Right lobe of liver (tissue), 6 donors: ENCODE measurements around the gene WDR75. TPM values are rescaled to one million over a fixed set of nuclear protein-coding genes. Genes with fewer than 3 reads are reported as not detected.

Source experiments
- ATAC-seq, 4 donors: fragments of 200-7000 bp; cut with Tn5 transposase; one replicate each; pipeline ENCODE4 v1.9.1; 2020; ENCODE audit warnings: mild to moderate bottlenecking in 4 of 4, moderate library complexity in 4 of 4
- DNase-seq, 3 donors: peaks; one replicate each; pipeline ENCODE4 v3.0.0-alpha.2; 2020
- H3K27ac ChIP-seq, 3 donors: fragments of 200-600 bp; one replicate each; pipeline ENCODE4 v1.8.0; 2022
- H3K27me3 ChIP-seq, 2 donors: fragments of 200-600 bp; one replicate each; pipeline ENCODE4 v1.8.0; 2022
- H3K36me3 ChIP-seq, 4 donors: fragments of 200-600 bp; sonication (generic) in 1 of 4; one replicate each; pipeline versions ENCODE4 v1.5.1 to v1.8.0; 2017 to 2022; ENCODE audit warnings: control low read depth in 1 of 4
- H3K4me1 ChIP-seq, 4 donors: fragments of 200-600 bp; sonication (generic) in 1 of 4; one replicate each; pipeline versions ENCODE4 v1.5.1 to v1.8.0; 2017 to 2022; ENCODE audit warnings: control low read depth in 1 of 4
- H3K4me3 ChIP-seq, 3 donors: fragments of 200-600 bp; one replicate each; pipeline ENCODE4 v1.8.0; 2022
- H3K9me3 ChIP-seq, 4 donors: fragments of 200-600 bp; sonication (generic) in 1 of 4; one replicate each; pipeline versions ENCODE4 v1.5.1 to v1.8.0; 2017 to 2022; ENCODE audit warnings: control low read depth in 1 of 4
- POLR2A ChIP-seq: fragments of 450-650 bp; IDR thresholded peaks from one replicate; pipeline ENCODE4 v1.6.1; 2017; ENCODE audit warnings: antibody characterized with exemption, mild to moderate bottlenecking
- WGBS: methylation state at CpG from one replicate; pipeline ENCODE4 v1.1.6; 2018; ENCODE audit warnings: low coverage, low lambda C conversion rate; ENCODE audit not compliant: insufficient coverage; ENCODE audit errors: missing lambda C conversion rate; 5-methylcytosine and 5-hydroxymethylcytosine counted together
- intact Hi-C, 2 donors: fragments of 100-400 bp; cut with DNase I; formaldehyde crosslinking; loops; one replicate each; pipeline versions ENCODE4 v1.11.2 to v1.14.1; 2022
- total RNA-seq, 6 experiments: library from RNA; depleted of rRNA in 2 of 6; stranded (reverse); fragments of >200 nt in 2 of 6; fragmentation: NEBNext Ultra II Directional in 3 of 6; extraction: Animal tissue kit (Norgen Biotek cat#: 25700) in 3 of 6; gene quantifications; one replicate each; pipeline versions ENCODE4 v1.1.0 to v1.2.4, GENCODE V29; 2016 to 2023
- TF ChIP-seq, protein P1 (sequence below), 4 donors: fragments of 200-600 bp in 3 of 4; fragments of 450-650 bp in 1 of 4; IDR thresholded peaks; one replicate each; pipeline versions ENCODE4 v1.5.1 to v1.8.0; 2016 to 2022; ENCODE audit warnings: antibody characterized with exemption in 4 of 4, mild to moderate bottlenecking in 2 of 4
- donor health status: DM: no; HTN: yes; CAD: no.
- donor health status: DM: no; HTN: no; CAD: no.
- donor health status: DM: no; HTN: no; CAD: no.
- donor health status: DM: no; HTN: yes; CAD: no.
- donor health status: DM: no; HTN: yes; CAD: no.

The WDR75 gene
- total RNA-seq, 6 experiments from 2014 or later = 7.5 to 19.5 (median 11.8) TPM

DNA sequence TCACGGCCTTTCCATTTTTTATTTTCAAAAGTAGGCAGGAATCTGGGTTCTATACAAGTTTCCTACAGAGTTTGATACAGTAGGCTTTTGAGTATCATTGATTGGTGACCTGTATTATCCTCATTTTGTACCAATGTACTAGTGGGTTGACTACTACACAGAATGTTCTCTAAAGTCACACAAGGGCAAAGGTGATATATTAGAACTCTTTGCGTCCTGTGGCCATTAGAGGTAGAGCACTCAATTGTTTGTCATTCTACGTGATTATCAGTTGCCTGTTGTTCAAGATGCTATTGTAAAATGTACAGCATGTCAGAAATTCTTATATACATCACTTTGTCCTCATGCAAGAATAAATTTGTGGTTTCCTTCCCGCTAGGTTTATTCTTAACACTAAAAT, 24.8 kb downstream of the WDR75 start:
- DNase-seq (no peak), ATAC-seq (peak; percentile 22 to 68 (median 42))
- TF ChIP-seq, protein P1, sequence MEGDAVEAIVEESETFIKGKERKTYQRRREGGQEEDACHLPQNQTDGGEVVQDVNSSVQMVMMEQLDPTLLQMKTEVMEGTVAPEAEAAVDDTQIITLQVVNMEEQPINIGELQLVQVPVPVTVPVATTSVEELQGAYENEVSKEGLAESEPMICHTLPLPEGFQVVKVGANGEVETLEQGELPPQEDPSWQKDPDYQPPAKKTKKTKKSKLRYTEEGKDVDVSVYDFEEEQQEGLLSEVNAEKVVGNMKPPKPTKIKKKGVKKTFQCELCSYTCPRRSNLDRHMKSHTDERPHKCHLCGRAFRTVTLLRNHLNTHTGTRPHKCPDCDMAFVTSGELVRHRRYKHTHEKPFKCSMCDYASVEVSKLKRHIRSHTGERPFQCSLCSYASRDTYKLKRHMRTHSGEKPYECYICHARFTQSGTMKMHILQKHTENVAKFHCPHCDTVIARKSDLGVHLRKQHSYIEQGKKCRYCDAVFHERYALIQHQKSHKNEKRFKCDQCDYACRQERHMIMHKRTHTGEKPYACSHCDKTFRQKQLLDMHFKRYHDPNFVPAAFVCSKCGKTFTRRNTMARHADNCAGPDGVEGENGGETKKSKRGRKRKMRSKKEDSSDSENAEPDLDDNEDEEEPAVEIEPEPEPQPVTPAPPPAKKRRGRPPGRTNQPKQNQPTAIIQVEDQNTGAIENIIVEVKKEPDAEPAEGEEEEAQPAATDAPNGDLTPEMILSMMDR (IDR thresholded peaks at IDR 0.05) = no peak
- TF ChIP-seq POLR2A = no peak
- peaks cover 0 to 41% (median 23%) of the 10 kb centered on the region in 4 donors for H3K36me3 ChIP-seq
- H3K4me1 ChIP-seq = peaks cover 0 to 39% (median 13%) of the 10 kb centered on the region in 4 donors
- no peaks in the 10 kb centered on the region for H3K9me3 ChIP-seq
- no peak overlapping the region for H3K27ac ChIP-seq
- 38% methylated on average over 4 of the region's 4 CpGs for WGBS
- H3K4me3 ChIP-seq = no peak overlapping the region
- H3K27me3 ChIP-seq = no peaks in the 10 kb centered on the region
- intact Hi-C loops = no loop called here

- intact Hi-C loops = no loop called here
- peaks cover 0 to 41% (median 23%) of the 10 kb centered on the region in 4 donors for H3K36me3 ChIP-seq
- DNase-seq = no peak
These were observed 25.4 kb downstream of the WDR75 start for GRCh38 chr2:189466656-189467055.

DNA sequence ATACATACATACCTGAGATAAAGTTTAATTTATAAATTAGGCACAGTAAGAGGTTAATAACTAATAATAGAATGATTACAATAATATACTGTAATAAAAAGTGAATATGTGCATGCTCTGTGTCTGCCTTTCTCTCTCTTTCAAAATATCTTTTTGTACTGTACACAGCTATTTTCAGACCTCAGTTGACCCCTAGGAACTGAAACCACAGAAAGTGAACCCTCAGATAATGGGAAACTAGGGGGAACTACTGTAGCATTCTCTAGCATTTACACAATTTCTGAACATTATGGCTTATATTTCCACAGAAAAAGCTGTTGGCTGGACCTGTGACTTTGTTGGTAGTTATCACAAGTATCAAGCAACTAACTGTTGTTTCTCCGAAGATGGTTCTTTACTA, 25.9 kb downstream of the WDR75 start:
- no peak for TF ChIP-seq POLR2A
- TF ChIP-seq, protein P1 (IDR thresholded peaks at IDR 0.05) = no peak
- Histone ChIP-seq H3K9me3 (no peaks in the 10 kb centered on the region), H3K36me3 (peaks cover 0 to 40% (median 23%) of the 10 kb centered on the region in 4 donors), H3K4me1 (peaks cover 0 to 43% (median 13%) of the 10 kb centered on the region in 4 donors), H3K27me3 (no peaks in the 10 kb centered on the region), H3K4me3 (no peak overlapping the region), H3K27ac (peak overlapping the region in 2 of 3 donors; percentile 19 to 54)
- DNase-seq (no peak), ATAC-seq (peak; percentile 39 to 56 (median 49))
- intact Hi-C loops = no loop called here
- 40% methylated on average over 1 of the region's 1 CpG for WGBS

More at GRCh38 chr2:189466656-189467055, 25.4 kb downstream of the WDR75 start:
- no peaks in the 10 kb centered on the region for H3K9me3 ChIP-seq
- no peak overlapping the region for H3K4me3 ChIP-seq
- no peaks in the 10 kb centered on the region for H3K27me3 ChIP-seq
- no peak for TF ChIP-seq POLR2A
- TF ChIP-seq, protein P1 (IDR thresholded peaks at IDR 0.05) = peak; percentile 60 to 71 (median 67)
- H3K4me1 ChIP-seq = peaks cover 0 to 43% (median 13%) of the 10 kb centered on the region in 4 donors
- no peak overlapping the region for H3K27ac ChIP-seq
- ATAC-seq = peak; percentile 79 to 84 (median 82)

- ATAC-seq (peak; percentile 71 to 84 (median 72)), DNase-seq (peak in 1 of 3 donors; percentile 50)
- Histone ChIP-seq H3K4me3 (no peak overlapping the region), H3K27ac (peak overlapping the region in 2 of 3 donors; percentile 19 to 54), H3K27me3 (no peaks in the 10 kb centered on the region), H3K36me3 (peaks cover 0 to 36% (median 19%) of the 10 kb centered on the region in 4 donors), H3K9me3 (no peaks in the 10 kb centered on the region), H3K4me1 (peaks cover 0 to 43% (median 13%) of the 10 kb centered on the region in 4 donors)
- intact Hi-C loops = no loop called here
- TF ChIP-seq, protein P1 (IDR thresholded peaks at IDR 0.05) = no peak
- no peak for TF ChIP-seq POLR2A
- 35% methylated on average over 3 of the region's 4 CpGs for WGBS
These were observed 26.3 kb downstream of the WDR75 start for GRCh38 chr2:189467593-189467992.
